ENCODE data around the gene CDHR3. TPM values are rescaled to one million over a fixed set of nuclear protein-coding genes. Genes with fewer than 3 reads are reported as not detected.

CDHR3 gene
- total RNA-seq, 1 donor from 2014 or later: 3.1 TPM

DNA sequence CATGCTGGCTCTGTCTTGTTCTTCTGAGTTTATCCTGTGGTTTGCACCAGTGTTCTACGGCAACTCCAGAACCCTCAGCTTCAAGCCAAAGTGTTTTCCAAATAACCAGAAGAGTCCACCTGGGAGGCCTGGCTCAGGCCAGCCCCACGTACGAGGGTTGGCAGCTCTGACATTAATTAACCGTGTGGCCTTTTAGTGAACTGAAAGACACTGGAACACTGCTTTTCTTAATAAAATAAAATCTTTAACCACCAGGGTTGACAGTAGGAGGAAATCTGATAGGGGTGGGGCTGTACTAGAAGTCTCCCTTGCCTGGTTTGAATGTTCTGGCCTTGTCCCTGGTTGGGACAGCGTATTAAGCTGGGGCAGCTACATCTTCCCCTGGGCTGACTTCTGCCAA lies 84.1 kb downstream of the CDHR3 start:
- H3K4me2 ChIP-seq (ENCODE audit: low read length): no peak overlapping the region
- Mint-ChIP-seq H3K4me3 (ENCODE audit: unreplicated experiment) (no peak overlapping the region), H3K36me3 (ENCODE audit: low read depth, unreplicated experiment) (no peaks in the 10 kb centered on the region), H3K27ac (ENCODE audit: unreplicated experiment) (no peak overlapping the region), H3K9me3 (ENCODE audit: unreplicated experiment) (no peaks in the 10 kb centered on the region), H3K27me3 (ENCODE audit: low read depth, unreplicated experiment) (peaks cover 35% of the 10 kb centered on the region), H3K4me1 (ENCODE audit: low read depth, unreplicated experiment) (peaks cover 12% of the 10 kb centered on the region)
- no peak overlapping the region for H3K4me3 ChIP-seq (ENCODE audit: insufficient read depth, low read depth, low read length)
- no peaks in the 10 kb centered on the region for H4K20me1 ChIP-seq (ENCODE audit: insufficient read depth, low read length)
- FAIRE-seq (no peak), DNase-seq (ENCODE audit: low read depth) (no peak)
- H3K79me2 ChIP-seq (ENCODE audit: insufficient read depth, low read length): no peaks in the 10 kb centered on the region
- H3K27me3 ChIP-seq (ENCODE audit: insufficient read depth, low read length): peaks cover 33% of the 10 kb centered on the region
- H3K27ac ChIP-seq (ENCODE audit: low read depth, low read length): no peak overlapping the region
- H3K36me3 ChIP-seq (ENCODE audit: insufficient read depth, low read length): no peaks in the 10 kb centered on the region
- H2AFZ ChIP-seq (ENCODE audit: low read depth, low read length): no peak overlapping the region
- no peak overlapping the region for H3K9ac ChIP-seq (ENCODE audit: low read length)
- TF ChIP-seq, protein P1, sequence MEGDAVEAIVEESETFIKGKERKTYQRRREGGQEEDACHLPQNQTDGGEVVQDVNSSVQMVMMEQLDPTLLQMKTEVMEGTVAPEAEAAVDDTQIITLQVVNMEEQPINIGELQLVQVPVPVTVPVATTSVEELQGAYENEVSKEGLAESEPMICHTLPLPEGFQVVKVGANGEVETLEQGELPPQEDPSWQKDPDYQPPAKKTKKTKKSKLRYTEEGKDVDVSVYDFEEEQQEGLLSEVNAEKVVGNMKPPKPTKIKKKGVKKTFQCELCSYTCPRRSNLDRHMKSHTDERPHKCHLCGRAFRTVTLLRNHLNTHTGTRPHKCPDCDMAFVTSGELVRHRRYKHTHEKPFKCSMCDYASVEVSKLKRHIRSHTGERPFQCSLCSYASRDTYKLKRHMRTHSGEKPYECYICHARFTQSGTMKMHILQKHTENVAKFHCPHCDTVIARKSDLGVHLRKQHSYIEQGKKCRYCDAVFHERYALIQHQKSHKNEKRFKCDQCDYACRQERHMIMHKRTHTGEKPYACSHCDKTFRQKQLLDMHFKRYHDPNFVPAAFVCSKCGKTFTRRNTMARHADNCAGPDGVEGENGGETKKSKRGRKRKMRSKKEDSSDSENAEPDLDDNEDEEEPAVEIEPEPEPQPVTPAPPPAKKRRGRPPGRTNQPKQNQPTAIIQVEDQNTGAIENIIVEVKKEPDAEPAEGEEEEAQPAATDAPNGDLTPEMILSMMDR (IDR thresholded peaks at IDR 0.05; ENCODE audit: insufficient read depth, low read depth, low read length): no peak
- TF ChIP-seq EZH2 (IDR thresholded peaks at IDR 0.05; ENCODE audit: insufficient read depth, low read length): no peak
- H3K9me3 ChIP-seq (ENCODE audit: insufficient read depth, low read depth, low read length): no peaks in the 10 kb centered on the region
- peaks cover 4% of the 10 kb centered on the region for H3K4me1 ChIP-seq (ENCODE audit: insufficient read depth, low read length)

GRCh38 chr7:106047818-106048705 lies 85.0 kb downstream of the CDHR3 start:
- Mint-ChIP-seq H3K36me3 (ENCODE audit: low read depth, unreplicated experiment) (no peaks in the 10 kb centered on the region), H3K4me1 (ENCODE audit: low read depth, unreplicated experiment) (peaks cover 12% of the 10 kb centered on the region), H3K27me3 (ENCODE audit: low read depth, unreplicated experiment) (peaks cover 31% of the 10 kb centered on the region), H3K4me3 (ENCODE audit: unreplicated experiment) (no peak overlapping the region), H3K9me3 (ENCODE audit: unreplicated experiment) (no peaks in the 10 kb centered on the region), H3K27ac (ENCODE audit: unreplicated experiment) (no peak overlapping the region)
- FAIRE-seq (no peak), DNase-seq (ENCODE audit: low read depth) (no peak)
- H3K27ac ChIP-seq (ENCODE audit: low read depth, low read length): no peak overlapping the region
- H3K4me2 ChIP-seq (ENCODE audit: low read length): no peak overlapping the region
- H4K20me1 ChIP-seq (ENCODE audit: insufficient read depth, low read length): no peaks in the 10 kb centered on the region
- H3K9me3 ChIP-seq (ENCODE audit: insufficient read depth, low read depth, low read length): no peaks in the 10 kb centered on the region
- TF ChIP-seq EZH2 (IDR thresholded peaks at IDR 0.05; ENCODE audit: insufficient read depth, low read length): no peak
- TF ChIP-seq, protein P1 (IDR thresholded peaks at IDR 0.05; ENCODE audit: insufficient read depth, low read depth, low read length): no peak
- no peaks in the 10 kb centered on the region for H3K79me2 ChIP-seq (ENCODE audit: insufficient read depth, low read length)
- H2AFZ ChIP-seq (ENCODE audit: low read depth, low read length): no peak overlapping the region
- no peak overlapping the region for H3K9ac ChIP-seq (ENCODE audit: low read length)
- H3K27me3 ChIP-seq (ENCODE audit: insufficient read depth, low read length): peaks cover 37% of the 10 kb centered on the region
- H3K4me3 ChIP-seq (ENCODE audit: insufficient read depth, low read depth, low read length): no peak overlapping the region
- no peaks in the 10 kb centered on the region for H3K36me3 ChIP-seq (ENCODE audit: insufficient read depth, low read length)
- H3K4me1 ChIP-seq (ENCODE audit: insufficient read depth, low read length): no peaks in the 10 kb centered on the region

GRCh38 chr7:106048706-106049020 lies 85.6 kb downstream of the CDHR3 start:
- Histone ChIP-seq H3K4me2 (ENCODE audit: low read length) (no peak overlapping the region), H3K4me1 (ENCODE audit: insufficient read depth, low read length) (no peaks in the 10 kb centered on the region), H3K9me3 (ENCODE audit: insufficient read depth, low read depth, low read length) (no peaks in the 10 kb centered on the region), H2AFZ (ENCODE audit: low read depth, low read length) (no peak overlapping the region), H3K27me3 (ENCODE audit: insufficient read depth, low read length) (peaks cover 35% of the 10 kb centered on the region), H4K20me1 (ENCODE audit: insufficient read depth, low read length) (no peaks in the 10 kb centered on the region), H3K27ac (ENCODE audit: low read depth, low read length) (no peak overlapping the region), H3K36me3 (ENCODE audit: insufficient read depth, low read length) (no peaks in the 10 kb centered on the region), H3K4me3 (ENCODE audit: insufficient read depth, low read depth, low read length) (no peak overlapping the region), H3K79me2 (ENCODE audit: insufficient read depth, low read length) (no peaks in the 10 kb centered on the region), H3K9ac (ENCODE audit: low read length) (no peak overlapping the region)
- H3K36me3 Mint-ChIP-seq (ENCODE audit: low read depth, unreplicated experiment): no peaks in the 10 kb centered on the region
- H3K4me3 Mint-ChIP-seq (ENCODE audit: unreplicated experiment): no peak overlapping the region
- FAIRE-seq: no peak
- no peak for DNase-seq (ENCODE audit: low read depth)
- no peak overlapping the region for H3K27ac Mint-ChIP-seq (ENCODE audit: unreplicated experiment)
- no peaks in the 10 kb centered on the region for H3K9me3 Mint-ChIP-seq (ENCODE audit: unreplicated experiment)
- H3K4me1 Mint-ChIP-seq (ENCODE audit: low read depth, unreplicated experiment): peaks cover 12% of the 10 kb centered on the region
- H3K27me3 Mint-ChIP-seq (ENCODE audit: low read depth, unreplicated experiment): peaks cover 33% of the 10 kb centered on the region
- TF ChIP-seq EZH2 (IDR thresholded peaks at IDR 0.05; ENCODE audit: insufficient read depth, low read length): no peak
- TF ChIP-seq, protein P1 (IDR thresholded peaks at IDR 0.05; ENCODE audit: insufficient read depth, low read depth, low read length): no peak
